AG04450 (cell line): ENCODE results near the gene RPS24. TPM values are rescaled to one million over a fixed set of nuclear protein-coding genes. Genes with fewer than 3 reads are reported as not detected.
A peak's percentile ranks its signal among the peaks of the same experiment; 100 is the strongest.

Experiments used
- CTCF ChIA-PET: fragments of 300-600, 350-600 bp; formaldehyde crosslinking; extraction: SDS; loops from one replicate; lab custom pipeline; 2022; ENCODE audit warnings: antibody characterized with exemption, inconsistent platforms; lab: Charles Lee
- POLR2A ChIA-PET: fragments of 350-600 bp; formaldehyde crosslinking; extraction: SDS; loops from one replicate; lab custom pipeline; 2021; ENCODE audit warnings: antibody characterized with exemption, inconsistent platforms; lab: Yijun Ruan, JAX
- DNase-seq: peaks from one replicate; pipeline ENCODE4 v3.0.0-alpha.2; 2011; ENCODE audit warnings: low read depth, low spot score
- H3K27ac ChIP-seq: one replicate; pipeline ENCODE4 v1.5.1; 2012; ENCODE audit warnings: low read depth, low read length, control low read depth
- H3K27me3 ChIP-seq: one replicate; pipeline ENCODE4 v1.6.0; 2012; ENCODE audit warnings: low read length; ENCODE audit not compliant: control insufficient read depth, insufficient read depth
- H3K4me3 ChIP-seq: 2 replicates; pipeline ENCODE4 v1.5.1; 2011; ENCODE audit warnings: mild to moderate bottlenecking, low read depth, low read length, control low read depth
- H3K9me3 ChIP-seq: 2 replicates; pipeline ENCODE4 v1.5.1; 2012; ENCODE audit warnings: low read length; ENCODE audit not compliant: control insufficient read depth, insufficient read depth
- CTCF ChIP-seq: IDR thresholded peaks from 2 replicates; pipeline ENCODE4 v1.5.1; 2011; ENCODE audit warnings: low read depth, low read length, control low read depth, inconsistent platforms
- polyA plus RNA-seq: library from polyadenylated mRNA; depleted of rRNA; stranded (reverse); fragments of >200 nt; gene quantifications from 2 replicates; pipeline ENCODE4 v1.2.3, GENCODE V29; 2011

RPS24 gene
- polyA plus RNA-seq, 1 experiment: 3,777 TPM

GRCh38 chr10:78023741-78024140, 9.9 kb upstream of the RPS24 start:
- Histone ChIP-seq H3K27me3 (no peaks in the 10 kb centered on the region), H3K27ac (no peak overlapping the region), H3K9me3 (no peaks in the 10 kb centered on the region), H3K4me3 (no peak overlapping the region)
- ChIA-PET POLR2A (no interaction called here), CTCF (no interaction called here)
- TF ChIP-seq CTCF: no peak
- no peak for DNase-seq

GRCh38 chr10:78025685-78026364, 7.8 kb upstream of the RPS24 start:
- H3K27ac ChIP-seq: peak overlapping the region; percentile 57
- ChIA-PET CTCF (no interaction called here), POLR2A (no interaction called here)
- DNase-seq: no peak
- H3K9me3 ChIP-seq: no peaks in the 10 kb centered on the region
- no peak for TF ChIP-seq CTCF
- no peaks in the 10 kb centered on the region for H3K27me3 ChIP-seq
- no peak overlapping the region for H3K4me3 ChIP-seq

- no peaks in the 10 kb centered on the region for H3K9me3 ChIP-seq
- no peaks in the 10 kb centered on the region for H3K27me3 ChIP-seq
- CTCF ChIA-PET: interaction anchor here (0.6 to 1.5 kb wide), 4 partner anchors 18 to 1166 kb away, joined by 3 read pairs; no protein-coding TSS in a partner anchor
- DNase-seq: no peak
- POLR2A ChIA-PET: no interaction called here
- peak overlapping the region; percentile 68 for H3K27ac ChIP-seq
- TF ChIP-seq CTCF: no peak
- peak overlapping the region; percentile 100 for H3K4me3 ChIP-seq
These were observed 5.0 kb upstream of the RPS24 start for GRCh38 chr10:78028438-78029268.

- Histone ChIP-seq H3K27me3 (no peaks in the 10 kb centered on the region), H3K27ac (peak within 1 kb of the TSS; percentile 71), H3K4me3 (peak within 1 kb of the TSS; percentile 100), H3K9me3 (no peaks in the 10 kb centered on the region; the same call in 1 of the 2 replicates)
- POLR2A ChIA-PET: interaction anchor here (0.7 to 0.8 kb wide), 2 partner anchors 98 to 156 kb away, joined by 3 to 4 read pairs; no protein-coding TSS in a partner anchor
- TF ChIP-seq CTCF: peak; percentile 70
- CTCF ChIA-PET: interaction anchor here (0.5 to 1.5 kb wide), 14 partner anchors 13 to 1165 kb away, joined by 3 to 8 read pairs (median 4); no protein-coding TSS in a partner anchor
- DNase-seq: peak; percentile 98
These were observed 4.1 kb upstream of the RPS24 start, which contains the start of gene POLR3A for GRCh38 chr10:78029269-78030226. Gene POLR3A, minus strand, starts transcription at chr10:78029515. Its CDS starts 108 bp downstream, at chr10:78029407.
